HG02759 (cell line): ENCODE results near the gene CADM4.
"Not testable (repeated sequence)": the region's sequence is repeated elsewhere in the genome, so short reads cannot be mapped to it uniquely, and the experiment has no call there.

Source experiments
- ATAC-seq: cut with Tn5 transposase; IDR thresholded peaks from one replicate; pipeline ENCODE4 v1.9.1; 2021; ENCODE audit warnings: mild to moderate bottlenecking, moderate library complexity; ENCODE audit not compliant: unreplicated experiment

The CADM4 gene

GRCh38 chr19:43664018-43664417 is 24.4 kb upstream of the CADM4 start:
- no peak for ATAC-seq

GRCh38 chr19:43662487-43662886 is 22.8 kb upstream of the CADM4 start:
- no peak for ATAC-seq

GRCh38 chr19:43660971-43661360 is 21.3 kb upstream of the CADM4 start:
- no peak for ATAC-seq

DNA sequence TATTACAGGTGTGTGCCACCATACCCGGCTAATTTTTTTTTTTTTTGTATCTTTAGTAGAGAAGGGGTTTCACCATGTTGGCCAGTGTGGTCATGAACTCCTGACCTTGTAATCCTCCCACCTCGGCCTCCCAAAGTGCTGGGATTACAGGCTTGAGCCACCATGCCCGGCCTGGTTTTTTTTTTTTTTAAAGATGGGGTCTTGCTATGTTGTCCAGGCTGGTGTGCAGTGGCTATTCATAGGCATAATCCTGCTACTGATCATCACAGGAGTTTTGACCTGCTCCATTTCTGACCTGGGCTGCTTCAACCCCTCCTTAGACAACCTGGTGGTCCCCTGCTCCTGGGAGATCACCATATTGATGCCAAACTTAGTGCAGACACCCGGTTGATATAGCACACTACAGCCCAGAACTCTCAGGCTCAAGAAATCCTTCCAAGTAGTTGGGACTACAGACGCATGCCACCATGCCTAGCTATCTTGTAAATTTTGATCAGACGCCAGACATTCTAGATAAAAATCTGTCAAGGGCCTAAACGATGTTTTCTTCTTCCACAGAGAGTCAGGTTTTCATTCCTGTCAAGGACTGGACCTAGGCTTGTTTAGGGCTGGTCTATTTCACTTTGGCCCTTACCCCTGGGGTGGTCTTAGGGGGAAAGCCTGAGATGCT is 20.8 kb upstream of the CADM4 start:
- no peak for ATAC-seq

DNA sequence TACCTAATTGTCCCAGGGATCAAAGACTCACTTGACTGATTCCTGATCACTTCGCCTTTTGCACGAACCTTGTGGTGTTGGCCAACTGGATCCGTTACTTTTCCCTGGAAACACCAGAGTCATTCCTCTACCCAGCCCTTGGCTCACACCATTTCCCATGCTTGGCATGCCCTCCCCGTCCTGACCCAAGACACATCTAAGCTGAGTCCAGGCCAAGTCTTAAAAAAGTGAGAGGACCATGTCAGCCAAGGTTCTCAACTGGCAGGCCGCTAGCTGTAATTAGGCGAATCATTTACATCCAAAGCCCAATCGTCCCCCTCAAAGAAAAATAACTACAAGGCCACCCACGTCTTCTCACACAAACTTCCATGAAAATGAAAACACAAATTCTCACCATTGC is 18.8 kb upstream of the CADM4 start:
- ATAC-seq = no peak

DNA sequence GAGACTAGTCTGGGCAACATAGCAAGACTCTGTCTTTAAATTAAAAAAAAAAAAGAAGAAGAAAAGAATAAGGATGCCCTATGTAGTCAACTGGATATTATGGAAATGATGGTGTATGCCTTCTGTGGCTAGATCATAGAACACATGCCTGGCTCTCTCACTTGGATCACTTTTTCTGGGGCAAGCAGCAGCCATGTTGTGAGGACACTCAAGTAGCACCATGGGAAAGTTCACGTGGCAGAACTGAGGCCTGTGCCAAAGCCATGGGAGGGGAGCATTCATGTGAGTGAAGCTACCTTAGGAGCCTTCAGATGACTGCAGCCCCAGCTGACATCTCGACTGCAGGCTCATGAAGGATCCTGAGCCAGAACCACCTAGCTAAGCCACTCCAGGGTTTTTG is 18.4 kb upstream of the CADM4 start:
- ATAC-seq = no peak

GRCh38 chr19:43656436-43656835 is 16.8 kb upstream of the CADM4 start:
- ATAC-seq = no peak

DNA sequence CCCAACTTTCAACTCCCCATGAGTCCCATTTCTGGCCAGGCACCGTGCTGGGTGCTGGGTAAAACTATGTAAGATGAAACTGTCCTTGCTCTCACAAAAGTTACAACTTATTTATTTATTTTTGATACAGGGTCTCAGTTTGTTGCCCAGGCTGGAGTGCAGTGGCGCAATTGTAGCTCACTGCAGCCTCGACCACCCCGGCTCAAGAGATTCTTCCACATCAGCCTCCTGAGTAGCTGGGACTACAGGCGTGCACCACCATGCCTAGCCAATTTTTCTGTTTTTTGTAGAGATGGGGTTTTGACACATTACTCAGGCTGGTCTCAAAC is 12.9 kb upstream of the CADM4 start:
- ATAC-seq = no peak

GRCh38 chr19:43651758-43652545 is 12.3 kb upstream of the CADM4 start:
- no peak for ATAC-seq

DNA sequence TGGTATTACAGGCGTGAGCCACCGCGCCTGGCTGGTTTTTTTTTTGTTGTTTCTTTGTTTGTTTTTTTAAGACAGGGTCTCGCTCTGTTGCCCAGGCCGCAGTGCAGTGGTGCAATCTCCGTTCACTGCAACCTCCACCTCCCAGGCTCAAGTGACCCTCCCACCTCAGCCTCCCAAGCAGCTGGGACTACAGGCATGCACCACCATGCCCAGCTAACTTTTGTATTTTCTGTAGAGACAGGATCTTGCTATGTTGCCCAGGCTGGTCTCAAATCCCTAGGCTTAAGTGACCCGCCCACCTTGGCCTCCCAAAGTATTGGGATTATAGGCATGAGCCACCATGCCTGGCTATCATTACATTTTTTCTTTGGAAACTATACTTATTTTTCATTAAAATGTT is 10.6 kb upstream of the CADM4 start:
- ATAC-seq = not testable (repeated sequence)

GRCh38 chr19:43649514-43649913 is 9.9 kb upstream of the CADM4 start:
- no peak for ATAC-seq

- ATAC-seq = no peak
Observed at GRCh38 chr19:43648633-43649032, 9.0 kb upstream of the CADM4 start.

DNA sequence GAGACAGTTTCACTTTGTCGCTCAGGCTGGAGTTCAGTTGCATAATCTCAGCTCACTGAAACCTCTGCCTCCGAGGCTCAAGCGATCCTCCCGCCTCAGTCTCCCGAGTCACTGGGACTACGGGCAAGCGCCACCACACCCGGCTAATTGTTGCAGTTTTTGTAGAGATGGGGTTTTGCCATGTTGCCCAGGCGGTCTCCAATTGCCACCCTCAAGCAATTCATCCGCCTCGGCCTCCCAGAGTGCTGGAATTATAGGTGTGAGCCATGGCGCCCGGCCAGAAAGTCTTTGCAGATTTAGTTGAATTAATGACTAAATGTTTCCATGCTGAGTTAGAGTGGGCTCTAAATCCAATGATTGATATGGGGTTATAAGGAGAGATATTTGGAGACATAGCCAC is 4.5 kb upstream of the CADM4 start:
- ATAC-seq = no peak

GRCh38 chr19:43643326-43643725 is 3.7 kb upstream of the CADM4 start:
- no peak for ATAC-seq

DNA sequence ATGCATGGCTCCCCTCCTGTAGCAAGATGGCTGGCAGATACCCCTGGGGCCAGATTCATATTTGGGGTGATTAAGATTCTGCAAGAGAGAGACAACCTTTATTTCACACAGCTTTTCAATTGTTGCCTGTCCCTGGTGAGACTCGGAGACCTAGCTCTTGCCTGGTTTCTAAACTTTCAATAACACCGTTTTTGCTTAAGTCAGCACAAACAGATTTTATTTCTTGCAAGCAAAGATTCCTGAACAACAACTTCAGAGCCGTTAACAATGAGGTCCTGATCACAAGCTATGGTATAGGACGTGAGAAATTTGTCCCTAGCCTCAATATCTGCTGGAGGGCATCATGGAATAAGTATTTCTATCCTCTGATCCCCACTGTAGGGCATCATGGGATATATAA is 2.9 kb upstream of the CADM4 start:
- no peak for ATAC-seq

DNA sequence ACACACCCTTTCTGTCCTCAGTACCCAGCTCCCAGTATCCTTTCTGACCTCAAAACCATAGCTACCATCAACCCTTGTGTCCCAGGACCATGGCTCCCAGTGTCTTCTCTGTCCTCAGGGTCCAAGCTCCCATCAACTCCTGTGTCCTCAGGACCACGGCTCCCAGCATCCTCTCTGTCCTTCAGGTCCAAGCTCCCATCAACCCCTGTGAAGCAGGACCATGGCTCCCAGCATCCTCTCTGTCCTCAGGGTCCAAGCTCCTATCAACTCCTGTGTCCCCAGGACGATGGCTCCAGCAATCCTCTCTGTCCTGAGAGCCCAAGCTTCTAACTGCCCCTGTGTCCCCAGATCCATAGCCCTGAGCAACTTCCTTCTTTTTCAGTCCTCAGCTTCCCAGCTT is 1.7 kb upstream of the CADM4 start:
- ATAC-seq = no peak

- ATAC-seq = no peak
Observed at GRCh38 chr19:43640424-43640757, 741 bp upstream of the CADM4 start.

DNA sequence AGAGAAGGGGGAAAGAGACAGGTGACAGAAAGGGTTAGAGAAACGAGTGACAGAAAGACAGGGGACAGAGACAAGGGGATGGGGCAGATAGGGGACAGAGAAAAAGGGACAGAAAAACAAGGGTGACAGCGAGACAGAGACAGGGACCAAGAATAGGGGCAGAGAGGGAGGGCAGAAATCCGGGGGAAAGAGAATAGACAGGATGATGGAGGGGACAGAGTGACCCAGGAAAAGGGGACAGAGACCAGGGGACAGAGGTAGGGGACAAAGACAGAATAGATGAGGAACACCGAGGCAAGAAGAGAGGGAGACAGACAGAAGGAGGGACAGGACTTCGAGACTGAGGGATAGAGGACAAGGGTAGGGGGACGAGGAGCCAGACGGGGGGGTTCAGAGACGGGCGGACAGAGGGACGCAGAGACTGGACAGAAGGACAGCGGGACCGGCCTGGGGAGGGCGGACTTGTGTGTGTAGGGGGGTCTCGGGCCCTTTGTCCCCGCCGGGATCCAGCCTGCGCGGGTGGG is 593 bp downstream of the CADM4 start:
- ATAC-seq = no peak

- ATAC-seq = no peak
Observed at GRCh38 chr19:43638214-43638994, 1.2 kb downstream of the CADM4 start.

- no peak for ATAC-seq
Observed at GRCh38 chr19:43636121-43636683, 3.4 kb downstream of the CADM4 start.

DNA sequence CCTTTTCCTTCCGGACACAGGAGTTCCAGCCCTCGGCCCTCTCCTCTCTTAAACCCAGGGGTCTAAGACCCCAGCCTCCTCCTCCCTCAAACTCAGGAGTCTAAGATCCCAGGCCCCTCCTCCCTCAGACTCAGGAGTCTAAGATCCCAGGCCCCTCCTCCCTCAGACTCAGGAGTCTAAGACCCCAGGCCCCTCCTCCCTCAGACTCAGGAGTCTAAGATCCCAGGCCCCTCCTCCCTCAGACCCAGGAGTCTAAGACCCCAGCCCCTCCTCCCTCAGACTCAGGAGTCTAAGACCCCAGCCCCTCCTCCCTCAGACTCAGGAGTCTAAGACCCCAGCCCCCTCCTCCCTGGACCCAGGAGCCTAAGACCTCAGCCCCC is 4.1 kb downstream of the CADM4 start:
- ATAC-seq = not testable (repeated sequence)
